H9 (cell line): Measurements from ENCODE around the gene APPBP2. TPM values are rescaled to one million over a fixed set of nuclear protein-coding genes. Genes with fewer than 3 reads are reported as not detected.

Experiments
- DNase-seq: peaks from one replicate; pipeline ENCODE4 v3.0.0-alpha.2; 2017
- H2AFZ ChIP-seq: one replicate; pipeline ENCODE4 v1.6.1; 2013; ENCODE audit warnings: mild to moderate bottlenecking, low read length, control low read depth, moderate library complexity
- H2AK5ac ChIP-seq: 2 replicates; pipeline ENCODE4 v1.6.1; 2013; ENCODE audit warnings: low read length, control low read depth, mixed read lengths; ENCODE audit not compliant: insufficient read length
- H2BK120ac ChIP-seq: one replicate; pipeline ENCODE4 v1.6.1; 2013; ENCODE audit warnings: low read depth, mild to moderate bottlenecking, low read length, control low read depth, inconsistent platforms; ENCODE audit not compliant: poor library complexity, severe bottlenecking
- H2BK12ac ChIP-seq: 2 replicates; pipeline ENCODE4 v1.6.1; 2013; ENCODE audit warnings: low read length, control low read depth, mixed read lengths, low read depth; ENCODE audit not compliant: insufficient read length
- H2BK15ac ChIP-seq: 2 replicates; pipeline ENCODE4 v1.6.1; 2013; ENCODE audit warnings: low read depth, low read length, control low read depth
- H2BK20ac ChIP-seq: one replicate; pipeline ENCODE4 v1.6.1; 2013; ENCODE audit warnings: low read depth, mild to moderate bottlenecking, low read length, control low read depth, inconsistent platforms; ENCODE audit not compliant: poor library complexity, severe bottlenecking
- H2BK5ac ChIP-seq: 2 replicates; pipeline ENCODE4 v1.6.1; 2013; ENCODE audit warnings: low read length, control low read depth, mixed read lengths; ENCODE audit not compliant: insufficient read length
- H3K14ac ChIP-seq: 2 replicates; pipeline ENCODE4 v1.6.1; 2013; ENCODE audit warnings: low read length, control low read depth; ENCODE audit not compliant: insufficient read depth
- H3K18ac ChIP-seq: 2 replicates; pipeline ENCODE4 v1.6.1; 2013; ENCODE audit warnings: low read depth, mild to moderate bottlenecking, mixed read lengths, low read length, control low read depth; ENCODE audit not compliant: insufficient read length
- H3K23ac ChIP-seq: 2 replicates; pipeline ENCODE4 v1.6.1; 2013; ENCODE audit warnings: low read length, control low read depth, mixed read lengths, low read depth; ENCODE audit not compliant: insufficient read length
- H3K23me2 ChIP-seq: 2 replicates; pipeline ENCODE4 v1.6.1; 2013; ENCODE audit warnings: low read depth, mild to moderate bottlenecking, mixed read lengths, low read length, control low read depth; ENCODE audit not compliant: insufficient read length, poor library complexity, severe bottlenecking
- H3K27ac ChIP-seq: 2 replicates; pipeline ENCODE4 v1.5.1; 2013; ENCODE audit warnings: low read length, control low read depth, mixed read lengths, low read depth; ENCODE audit not compliant: insufficient read length
- H3K27me3 ChIP-seq: 2 replicates; pipeline ENCODE4 v1.6.1; 2013; ENCODE audit warnings: low read length, control low read depth, inconsistent platforms; ENCODE audit not compliant: insufficient read depth
- H3K4ac ChIP-seq: 2 replicates; pipeline ENCODE4 v1.6.1; 2013; ENCODE audit warnings: low read depth, mild to moderate bottlenecking, control low read depth, inconsistent platforms, low read length, moderate library complexity
- H3K4me1 ChIP-seq: 2 replicates; pipeline ENCODE4 v1.6.1; 2013; ENCODE audit warnings: low read length, control low read depth, inconsistent platforms; ENCODE audit not compliant: insufficient read depth
- H3K4me2 ChIP-seq: 2 replicates; pipeline ENCODE4 v1.6.1; 2013; ENCODE audit warnings: low read length, control low read depth, mixed read lengths; ENCODE audit not compliant: insufficient read length, insufficient read depth
- H3K56ac ChIP-seq: 2 replicates; pipeline ENCODE4 v1.6.1; 2013; ENCODE audit warnings: low read depth, mild to moderate bottlenecking, mixed read lengths, low read length, control low read depth; ENCODE audit not compliant: insufficient read length
- H3K79me1 ChIP-seq: 2 replicates; pipeline ENCODE4 v1.6.1; 2013; ENCODE audit warnings: low read depth, mild to moderate bottlenecking, moderate library complexity, low read length, control low read depth, inconsistent platforms; ENCODE audit not compliant: insufficient read depth, poor library complexity, severe bottlenecking
- H3K79me2 ChIP-seq: 2 replicates; pipeline ENCODE4 v1.6.1; 2013; ENCODE audit warnings: low read length, control low read depth, inconsistent platforms; ENCODE audit not compliant: insufficient read depth
- H3K9ac ChIP-seq: 2 replicates; pipeline ENCODE4 v1.6.1; 2013; ENCODE audit warnings: low read length, control low read depth, mixed read lengths; ENCODE audit not compliant: insufficient read length; ENCODE audit errors: extremely low read depth
- H3K9me3 ChIP-seq: one replicate; pipeline ENCODE4 v1.6.1; 2013; ENCODE audit warnings: low read depth, low read length, inconsistent platforms; ENCODE audit not compliant: control insufficient read depth
- H3T11ph ChIP-seq: one replicate; pipeline ENCODE4 v1.6.1; 2013; ENCODE audit warnings: mild to moderate bottlenecking, low read length, control low read depth, inconsistent platforms
- H4K20me1 ChIP-seq: one replicate; pipeline ENCODE4 v1.6.1; 2013; ENCODE audit not compliant: control insufficient read depth, insufficient read length, insufficient read depth
- H4K5ac ChIP-seq: 2 replicates; pipeline ENCODE4 v1.6.1; 2013; ENCODE audit warnings: low read depth, mild to moderate bottlenecking, mixed read lengths, low read length, control low read depth; ENCODE audit not compliant: insufficient read length
- H4K8ac ChIP-seq: replicated peaks from 2 replicates; pipeline ENCODE4 v1.6.1; 2013; ENCODE audit warnings: low read length, control low read depth, mixed read lengths, low read depth; ENCODE audit not compliant: insufficient read length
- H4K91ac ChIP-seq: 2 replicates; pipeline ENCODE4 v1.6.1; 2013; ENCODE audit warnings: low read depth, mild to moderate bottlenecking, moderate library complexity, mixed read lengths, low read length, control low read depth; ENCODE audit not compliant: insufficient read length
- H3K27ac Mint-ChIP-seq, 3 experiments: 2 replicates in 2 of 3; 3 replicates in 1 of 3; pipeline ENCODE4 v1.8.0; 2020 to 2021; ENCODE audit warnings: mixed read lengths in 3 of 3, mild to moderate bottlenecking in 1 of 3, moderate library complexity in 1 of 3
- H3K27me3 Mint-ChIP-seq: 2 replicates; pipeline ENCODE4 v1.8.0; 2021; ENCODE audit warnings: low read depth, mild to moderate bottlenecking, moderate library complexity, mixed read lengths
- H3K36me3 Mint-ChIP-seq, 3 experiments: 2 replicates in 2 of 3; 3 replicates in 1 of 3; pipeline ENCODE4 v1.8.0; 2020 to 2021; ENCODE audit warnings: low read depth in 3 of 3, mixed read lengths in 3 of 3; ENCODE audit not compliant: insufficient read depth in 1 of 3
- H3K4me1 Mint-ChIP-seq, 2 experiments: 2 replicates each; pipeline ENCODE4 v1.8.0; 2020; ENCODE audit warnings: mixed read lengths in 2 of 2
- H3K4me3 Mint-ChIP-seq, 2 experiments: 2 replicates in 1 of 2; 3 replicates in 1 of 2; pipeline ENCODE4 v1.8.0; 2020 to 2021; ENCODE audit warnings: mild to moderate bottlenecking in 2 of 2, mixed read lengths in 2 of 2, moderate library complexity in 1 of 2
- H3K9me3 Mint-ChIP-seq, 2 experiments: 2 replicates in 1 of 2; 3 replicates in 1 of 2; pipeline ENCODE4 v1.8.0; 2020; ENCODE audit warnings: mild to moderate bottlenecking in 2 of 2, mixed read lengths in 2 of 2, moderate library complexity in 1 of 2
- WGBS: extraction: QIAGEN DNeasy Blood & Tissue Kit; methylation state at CpG from one replicate; pipeline ENCODE4 v1.1.7; 2013; ENCODE audit warnings: missing lambda C conversion rate, low lambda C conversion rate, mixed read lengths; ENCODE audit not compliant: insufficient read length; ENCODE audit errors: extremely low coverage; 5-methylcytosine and 5-hydroxymethylcytosine counted together
- total RNA-seq: library from RNA; stranded (reverse); gene quantifications from 2 replicates; pipeline ENCODE4 v1.2.1, GENCODE V29; 2021
- TF ChIP-seq, protein P1 (sequence below): fragments of 200-600 bp; sonication (generic); conservative IDR thresholded peaks from 3 replicates; pipeline ENCODE4 v1.8.0; 2021; ENCODE audit warnings: antibody characterized with exemption, mild to moderate bottlenecking

Gene APPBP2
- total RNA-seq, 1 experiment from 2014 or later: 17.0 TPM

DNA sequence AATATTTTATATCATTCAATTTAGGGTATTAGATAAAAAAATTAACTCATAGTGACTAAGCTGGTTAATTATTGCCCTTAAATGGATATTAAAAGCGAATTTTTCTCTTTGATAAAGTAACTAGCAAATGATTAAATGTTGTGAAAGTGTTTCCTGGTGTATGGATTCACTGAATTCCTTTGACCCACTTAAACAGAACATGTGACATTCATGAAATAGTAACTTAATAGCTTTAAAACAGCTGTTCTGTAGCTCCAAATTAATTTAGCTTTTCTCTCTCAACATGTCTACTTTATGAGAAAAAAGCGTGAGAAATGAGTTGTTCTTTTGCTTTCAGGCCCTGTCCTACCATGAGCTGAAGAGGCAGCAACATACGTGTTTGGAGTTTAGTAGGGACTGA, 36.4 kb upstream of the APPBP2 start:
- Histone ChIP-seq H3K56ac (no peak overlapping the region), H3K79me2 (no peaks in the 10 kb centered on the region), H3K14ac (no peak overlapping the region), H2BK20ac (no peak overlapping the region), H3K9me3 (peaks cover 9% of the 10 kb centered on the region), H3K27me3 (no peaks in the 10 kb centered on the region), H3K79me1 (no peaks in the 10 kb centered on the region), H3K18ac (no peak overlapping the region), H3K4me2 (no peak overlapping the region), H4K5ac (no peak overlapping the region), H2AK5ac (no peak overlapping the region), H3K23ac (no peak overlapping the region), H2BK5ac (no peak overlapping the region), H4K91ac (no peak overlapping the region), H3K27ac (no peak overlapping the region), H2BK15ac (no peak overlapping the region), H2BK12ac (no peak overlapping the region), H2AFZ (no peak overlapping the region), H4K8ac (no peak overlapping the region), H3K9ac (no peak overlapping the region), H3K4ac (no peak overlapping the region), H4K20me1 (no peaks in the 10 kb centered on the region), H3K4me1 (no peaks in the 10 kb centered on the region), H2BK120ac (no peak overlapping the region), H3K23me2 (no peaks in the 10 kb centered on the region), H3T11ph (no peak overlapping the region)
- Mint-ChIP-seq H3K9me3 (peaks cover 14 to 16% of the 10 kb centered on the region in 2 experiments), H3K27me3 (peaks cover 2% of the 10 kb centered on the region; the same call in 1 of the 2 replicates), H3K36me3 (peaks cover 2 to 14% (median 4%) of the 10 kb centered on the region in 3 experiments; a peak in 6 of 7 replicates), H3K4me1 (no peaks in the 10 kb centered on the region), H3K4me3 (no peak overlapping the region), H3K27ac (no peak overlapping the region)
- TF ChIP-seq, protein P1, sequence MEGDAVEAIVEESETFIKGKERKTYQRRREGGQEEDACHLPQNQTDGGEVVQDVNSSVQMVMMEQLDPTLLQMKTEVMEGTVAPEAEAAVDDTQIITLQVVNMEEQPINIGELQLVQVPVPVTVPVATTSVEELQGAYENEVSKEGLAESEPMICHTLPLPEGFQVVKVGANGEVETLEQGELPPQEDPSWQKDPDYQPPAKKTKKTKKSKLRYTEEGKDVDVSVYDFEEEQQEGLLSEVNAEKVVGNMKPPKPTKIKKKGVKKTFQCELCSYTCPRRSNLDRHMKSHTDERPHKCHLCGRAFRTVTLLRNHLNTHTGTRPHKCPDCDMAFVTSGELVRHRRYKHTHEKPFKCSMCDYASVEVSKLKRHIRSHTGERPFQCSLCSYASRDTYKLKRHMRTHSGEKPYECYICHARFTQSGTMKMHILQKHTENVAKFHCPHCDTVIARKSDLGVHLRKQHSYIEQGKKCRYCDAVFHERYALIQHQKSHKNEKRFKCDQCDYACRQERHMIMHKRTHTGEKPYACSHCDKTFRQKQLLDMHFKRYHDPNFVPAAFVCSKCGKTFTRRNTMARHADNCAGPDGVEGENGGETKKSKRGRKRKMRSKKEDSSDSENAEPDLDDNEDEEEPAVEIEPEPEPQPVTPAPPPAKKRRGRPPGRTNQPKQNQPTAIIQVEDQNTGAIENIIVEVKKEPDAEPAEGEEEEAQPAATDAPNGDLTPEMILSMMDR: no peak
- WGBS: no CpG with 5 or more reads among the region's 3 CpGs
- no peak for DNase-seq
